Thyroid gland (tissue), 4 donors: ENCODE data around the gene CISH.

ENCODE experiments used
- CTCF ChIP-seq, 6 experiments: fragments of 200-600 bp in 3 of 6; fragments of 450-650 bp in 3 of 6; sonication (generic) in 3 of 6; IDR thresholded peaks; one replicate each; pipeline ENCODE4 v1.5.1; 2016 to 2019; ENCODE audit warnings: antibody characterized with exemption in 6 of 6, mild to moderate bottlenecking in 2 of 6, inconsistent platforms in 1 of 6, moderate library complexity in 1 of 6
- POLR2A ChIP-seq, 2 donors: fragments of 450-650 bp; IDR thresholded peaks; one replicate each; pipeline ENCODE4 v1.6.1; 2017; ENCODE audit warnings: antibody characterized with exemption in 2 of 2, mild to moderate bottlenecking in 2 of 2, moderate library complexity in 1 of 2

GRCh38 chr3:50639055-50639494 lies 27.5 kb upstream of the CISH start:
- TF ChIP-seq CTCF (IDR thresholded peaks at IDR 0.05): no peak
- no peak for TF ChIP-seq POLR2A (IDR thresholded peaks at IDR 0.05)
